ENCODE results near the gene KERA. TPM values are rescaled to one million over a fixed set of nuclear protein-coding genes. Genes with fewer than 3 reads are reported as not detected.

Gene KERA
- total RNA-seq, 1 donor from 2014 or later: not detected

- intact Hi-C loops (cut with DNase I): no loop called here
Measured at GRCh38 chr12:91103101-91103500, 45.3 kb upstream of the KERA start.

GRCh38 chr12:91100906-91101305, 43.1 kb upstream of the KERA start:
- intact Hi-C loops (cut with DNase I): no loop called here
- Histone ChIP-seq H3K27ac (no peak overlapping the region), H3K4me1 (no peaks in the 10 kb centered on the region), H3K4me3 (no peak overlapping the region), H3K27me3 (no peaks in the 10 kb centered on the region), H3K36me3 (no peaks in the 10 kb centered on the region), H3K9me3 (no peaks in the 10 kb centered on the region)
- no peak for DNase-seq (ENCODE audit: low spot score in 2 of 2)
- TF ChIP-seq, protein P1, sequence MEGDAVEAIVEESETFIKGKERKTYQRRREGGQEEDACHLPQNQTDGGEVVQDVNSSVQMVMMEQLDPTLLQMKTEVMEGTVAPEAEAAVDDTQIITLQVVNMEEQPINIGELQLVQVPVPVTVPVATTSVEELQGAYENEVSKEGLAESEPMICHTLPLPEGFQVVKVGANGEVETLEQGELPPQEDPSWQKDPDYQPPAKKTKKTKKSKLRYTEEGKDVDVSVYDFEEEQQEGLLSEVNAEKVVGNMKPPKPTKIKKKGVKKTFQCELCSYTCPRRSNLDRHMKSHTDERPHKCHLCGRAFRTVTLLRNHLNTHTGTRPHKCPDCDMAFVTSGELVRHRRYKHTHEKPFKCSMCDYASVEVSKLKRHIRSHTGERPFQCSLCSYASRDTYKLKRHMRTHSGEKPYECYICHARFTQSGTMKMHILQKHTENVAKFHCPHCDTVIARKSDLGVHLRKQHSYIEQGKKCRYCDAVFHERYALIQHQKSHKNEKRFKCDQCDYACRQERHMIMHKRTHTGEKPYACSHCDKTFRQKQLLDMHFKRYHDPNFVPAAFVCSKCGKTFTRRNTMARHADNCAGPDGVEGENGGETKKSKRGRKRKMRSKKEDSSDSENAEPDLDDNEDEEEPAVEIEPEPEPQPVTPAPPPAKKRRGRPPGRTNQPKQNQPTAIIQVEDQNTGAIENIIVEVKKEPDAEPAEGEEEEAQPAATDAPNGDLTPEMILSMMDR (IDR thresholded peaks at IDR 0.05): no peak

More at GRCh38 chr12:91103101-91103500, 45.3 kb upstream of the KERA start:
- Histone ChIP-seq H3K4me3 (no peak overlapping the region), H3K4me1 (no peaks in the 10 kb centered on the region), H3K27me3 (no peaks in the 10 kb centered on the region), H3K36me3 (no peaks in the 10 kb centered on the region), H3K9me3 (no peaks in the 10 kb centered on the region), H3K27ac (no peak overlapping the region)
- TF ChIP-seq, protein P1 (IDR thresholded peaks at IDR 0.05): no peak
- DNase-seq (ENCODE audit: low spot score in 2 of 2): no peak

DNA sequence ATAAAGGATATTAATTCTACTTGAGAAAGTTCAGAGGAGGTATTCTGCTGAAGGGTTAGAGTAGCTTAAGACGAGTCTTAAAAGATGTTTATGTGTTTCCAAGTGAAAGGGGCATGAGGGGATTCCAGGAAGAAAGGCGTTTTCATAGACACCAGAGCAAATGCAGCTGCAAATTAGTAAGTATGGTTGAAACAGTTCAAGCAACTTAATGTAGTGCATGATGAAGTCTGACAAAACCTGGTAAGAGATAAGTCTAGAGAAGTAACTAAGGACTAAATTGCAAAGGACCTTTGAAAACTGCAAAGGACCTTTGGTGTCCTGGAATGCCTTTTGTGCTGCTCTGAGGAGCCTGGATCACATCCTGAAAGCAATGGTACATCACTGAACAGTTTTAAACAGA, 42.0 kb upstream of the KERA start:
- intact Hi-C loops (cut with DNase I): no loop called here
- no peak for DNase-seq (ENCODE audit: low spot score in 2 of 2)
- TF ChIP-seq, protein P1 (IDR thresholded peaks at IDR 0.05): no peak
- Histone ChIP-seq H3K36me3 (no peaks in the 10 kb centered on the region), H3K4me1 (no peaks in the 10 kb centered on the region), H3K27me3 (no peaks in the 10 kb centered on the region), H3K4me3 (no peak overlapping the region), H3K27ac (no peak overlapping the region), H3K9me3 (no peaks in the 10 kb centered on the region)

DNA sequence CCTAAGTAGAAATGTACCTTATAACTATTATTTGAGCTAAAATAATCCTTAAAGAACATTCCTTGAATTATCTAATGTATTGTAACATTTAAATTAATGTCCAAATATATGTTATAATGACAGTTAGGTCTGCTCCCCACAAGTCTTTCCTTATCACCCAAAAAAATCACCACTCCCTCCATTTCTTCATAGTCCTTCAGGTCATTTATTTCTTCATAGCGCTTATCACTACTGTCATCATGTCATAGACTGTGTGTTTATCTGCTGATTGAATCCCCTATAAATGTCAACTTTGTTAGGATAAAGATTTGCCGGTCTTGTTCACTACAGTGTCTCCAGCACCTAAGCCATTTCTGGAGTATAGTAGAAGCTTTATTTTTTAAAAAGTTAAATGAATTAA, 41.5 kb upstream of the KERA start:
- TF ChIP-seq, protein P1 (IDR thresholded peaks at IDR 0.05): no peak
- no peak overlapping the region for H3K27ac ChIP-seq
- DNase-seq (ENCODE audit: low spot score in 2 of 2): no peak
- no peaks in the 10 kb centered on the region for H3K36me3 ChIP-seq
- H3K27me3 ChIP-seq: no peaks in the 10 kb centered on the region
- H3K9me3 ChIP-seq: no peaks in the 10 kb centered on the region
- intact Hi-C loops (cut with DNase I): no loop called here
- H3K4me3 ChIP-seq: no peak overlapping the region
- H3K4me1 ChIP-seq: no peaks in the 10 kb centered on the region

DNA sequence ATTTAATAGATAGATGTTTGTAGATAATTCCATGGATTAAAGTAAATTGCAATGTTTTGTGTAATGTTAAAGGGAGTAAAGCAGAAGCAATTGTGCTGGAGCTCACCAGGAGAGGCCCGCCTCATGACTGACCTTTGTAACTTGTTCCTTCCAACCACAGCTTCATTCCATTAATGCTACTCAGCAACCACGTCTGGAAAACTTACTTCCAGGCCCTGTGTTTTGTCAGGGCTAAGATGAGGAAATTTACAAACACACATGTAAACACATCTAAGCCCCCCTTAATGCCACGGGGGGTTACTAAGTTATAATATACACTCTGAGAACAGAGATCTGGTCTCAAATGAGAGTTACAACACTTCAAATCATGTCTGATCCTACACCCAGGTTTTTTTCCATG, 41.1 kb upstream of the KERA start:
- H3K36me3 ChIP-seq: no peaks in the 10 kb centered on the region
- no peak overlapping the region for H3K4me3 ChIP-seq
- TF ChIP-seq, protein P1 (IDR thresholded peaks at IDR 0.05): no peak
- no peak overlapping the region for H3K27ac ChIP-seq
- DNase-seq (ENCODE audit: low spot score in 2 of 2): no peak
- intact Hi-C loops (cut with DNase I): no loop called here
- no peaks in the 10 kb centered on the region for H3K27me3 ChIP-seq
- H3K4me1 ChIP-seq: no peaks in the 10 kb centered on the region
- H3K9me3 ChIP-seq: no peaks in the 10 kb centered on the region

DNA sequence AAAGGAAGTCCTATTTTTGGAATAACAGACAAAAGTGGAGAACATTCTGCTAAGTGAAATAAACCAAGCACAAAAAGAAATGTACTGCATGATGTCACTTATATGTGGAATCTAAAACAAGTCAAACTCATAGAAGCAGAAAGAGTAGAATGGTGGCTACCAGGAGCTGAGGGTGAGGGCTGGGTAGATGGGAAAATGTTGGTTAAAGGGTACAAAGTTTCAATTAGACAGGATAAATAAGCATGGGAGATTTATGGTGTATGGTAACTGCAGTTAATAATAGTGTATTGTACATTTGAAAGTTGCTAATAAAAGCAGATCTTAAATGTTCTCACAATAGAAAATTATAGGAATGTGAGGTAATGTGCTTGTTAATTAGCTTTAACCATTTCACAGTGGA, 40.6 kb upstream of the KERA start:
- no peak overlapping the region for H3K27ac ChIP-seq
- DNase-seq (ENCODE audit: low spot score in 2 of 2): no peak
- TF ChIP-seq, protein P1 (IDR thresholded peaks at IDR 0.05): no peak
- H3K4me1 ChIP-seq: no peaks in the 10 kb centered on the region
- intact Hi-C loops (cut with DNase I): no loop called here
- no peak overlapping the region for H3K4me3 ChIP-seq
- no peaks in the 10 kb centered on the region for H3K36me3 ChIP-seq
- H3K9me3 ChIP-seq: no peaks in the 10 kb centered on the region
- H3K27me3 ChIP-seq: no peaks in the 10 kb centered on the region
